ENCODE results near the gene TBC1D22A.

DNA sequence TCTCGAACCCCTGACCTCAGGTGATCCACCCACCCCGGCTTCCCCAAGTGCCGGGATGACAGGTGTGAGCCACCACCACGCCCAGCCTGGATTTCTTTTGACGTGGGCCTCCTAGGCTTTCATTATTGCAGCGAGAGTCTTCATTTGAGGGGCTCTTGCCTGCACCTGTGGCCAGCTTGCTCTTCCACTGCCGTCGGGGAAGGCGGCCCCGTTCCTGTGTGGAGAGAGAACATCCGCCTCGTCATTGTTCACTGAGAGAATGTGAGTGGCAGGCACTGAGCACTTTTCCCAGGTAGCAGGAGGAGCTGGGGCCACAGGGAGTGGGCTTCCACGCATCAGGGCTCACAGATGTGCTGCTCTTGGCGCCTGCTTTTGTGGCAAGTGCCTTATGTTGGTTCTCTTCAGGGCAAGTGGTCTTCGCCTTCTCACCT is 365.0 kb downstream of the TBC1D22A start:
- TF ChIP-seq, protein P1, sequence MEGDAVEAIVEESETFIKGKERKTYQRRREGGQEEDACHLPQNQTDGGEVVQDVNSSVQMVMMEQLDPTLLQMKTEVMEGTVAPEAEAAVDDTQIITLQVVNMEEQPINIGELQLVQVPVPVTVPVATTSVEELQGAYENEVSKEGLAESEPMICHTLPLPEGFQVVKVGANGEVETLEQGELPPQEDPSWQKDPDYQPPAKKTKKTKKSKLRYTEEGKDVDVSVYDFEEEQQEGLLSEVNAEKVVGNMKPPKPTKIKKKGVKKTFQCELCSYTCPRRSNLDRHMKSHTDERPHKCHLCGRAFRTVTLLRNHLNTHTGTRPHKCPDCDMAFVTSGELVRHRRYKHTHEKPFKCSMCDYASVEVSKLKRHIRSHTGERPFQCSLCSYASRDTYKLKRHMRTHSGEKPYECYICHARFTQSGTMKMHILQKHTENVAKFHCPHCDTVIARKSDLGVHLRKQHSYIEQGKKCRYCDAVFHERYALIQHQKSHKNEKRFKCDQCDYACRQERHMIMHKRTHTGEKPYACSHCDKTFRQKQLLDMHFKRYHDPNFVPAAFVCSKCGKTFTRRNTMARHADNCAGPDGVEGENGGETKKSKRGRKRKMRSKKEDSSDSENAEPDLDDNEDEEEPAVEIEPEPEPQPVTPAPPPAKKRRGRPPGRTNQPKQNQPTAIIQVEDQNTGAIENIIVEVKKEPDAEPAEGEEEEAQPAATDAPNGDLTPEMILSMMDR (conservative IDR thresholded peaks at IDR 0.05; ENCODE audit: low read length): no peak
- no peak for TF ChIP-seq EZH2phosphoT487 (IDR thresholded peaks at IDR 0.05; ENCODE audit: borderline replicate concordance, low read depth, low read length)

Measured in OCI-LY7 (cell line).